GM18870 (cell line): ENCODE measurements around the gene DHCR7.
A peak's percentile ranks its signal among the peaks of the same experiment; 100 is the strongest.

ENCODE experiments used
- ATAC-seq: cut with Tn5 transposase; IDR thresholded peaks from one replicate; pipeline ENCODE4 v1.9.1; 2021; ENCODE audit warnings: moderate library complexity; ENCODE audit not compliant: unreplicated experiment

Gene DHCR7

GRCh38 chr11:71448257-71449171, at the start of gene DHCR7:
Gene DHCR7 (minus strand): TSS chr11:71448393. CDS start chr11:71444952, 3,441 bp downstream.
- ATAC-seq = peak; percentile 44

- no peak for ATAC-seq
These were observed 48.2 kb upstream of the DHCR7 start for GRCh38 chr11:71496421-71496820.

GRCh38 chr11:71495286-71496230, 47.4 kb upstream of the DHCR7 start:
- no peak for ATAC-seq

DNA sequence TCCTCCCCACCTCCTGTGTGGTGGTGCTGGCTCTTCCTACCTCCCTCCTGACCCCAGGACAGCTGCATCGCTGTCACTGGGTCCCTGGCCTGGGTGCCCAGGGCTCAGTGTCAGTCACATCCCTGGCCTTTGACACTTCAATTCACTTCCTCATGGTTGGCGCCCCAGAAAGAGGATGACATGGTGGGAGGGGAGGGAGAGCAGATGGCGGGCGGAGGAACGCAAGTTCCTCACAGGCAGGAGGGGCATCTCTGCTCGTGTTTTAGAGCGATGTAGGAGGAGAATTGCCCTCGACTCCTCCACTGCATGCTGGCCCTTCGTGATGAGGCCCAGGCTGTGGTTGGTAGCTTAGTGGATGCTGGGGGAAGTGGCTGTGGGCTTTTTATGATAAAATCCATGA, 43.7 kb upstream of the DHCR7 start:
- ATAC-seq = no peak

GRCh38 chr11:71491531-71491930, 43.3 kb upstream of the DHCR7 start:
- no peak for ATAC-seq

DNA sequence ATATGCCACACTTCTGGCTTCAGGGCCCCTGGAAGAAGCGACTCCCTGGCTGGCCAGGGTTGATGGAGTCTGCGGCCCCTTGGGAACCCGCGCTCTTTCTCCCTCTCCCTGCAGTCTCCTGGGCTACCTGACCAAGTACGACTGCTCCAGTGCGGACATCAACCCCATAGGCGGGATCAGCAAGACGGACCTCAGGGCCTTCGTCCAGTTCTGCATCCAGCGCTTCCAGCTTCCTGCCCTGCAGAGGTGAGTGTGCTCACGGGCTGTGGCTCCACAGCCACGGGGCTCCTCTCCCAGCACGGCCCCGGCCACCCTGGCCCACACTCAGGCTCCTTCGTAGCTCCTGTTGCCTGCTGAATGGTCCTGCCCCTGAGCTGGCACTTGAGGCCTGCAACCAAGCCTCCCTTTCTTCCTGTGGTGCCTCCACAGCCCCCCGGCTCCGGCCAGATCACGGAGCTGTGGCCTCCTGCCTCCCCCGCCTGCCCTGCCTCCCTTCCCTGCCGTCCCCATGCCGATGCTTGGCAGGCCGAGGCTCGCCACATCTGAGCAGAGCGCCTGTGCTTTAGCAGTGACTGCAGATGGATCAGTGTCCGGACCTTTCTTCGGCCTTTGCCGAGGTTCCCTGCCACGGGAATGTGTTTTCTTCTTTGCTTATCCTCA, 42.7 kb upstream of the DHCR7 start:
- no peak for ATAC-seq

GRCh38 chr11:71490044-71490730, 42.0 kb upstream of the DHCR7 start:
- no peak for ATAC-seq

DNA sequence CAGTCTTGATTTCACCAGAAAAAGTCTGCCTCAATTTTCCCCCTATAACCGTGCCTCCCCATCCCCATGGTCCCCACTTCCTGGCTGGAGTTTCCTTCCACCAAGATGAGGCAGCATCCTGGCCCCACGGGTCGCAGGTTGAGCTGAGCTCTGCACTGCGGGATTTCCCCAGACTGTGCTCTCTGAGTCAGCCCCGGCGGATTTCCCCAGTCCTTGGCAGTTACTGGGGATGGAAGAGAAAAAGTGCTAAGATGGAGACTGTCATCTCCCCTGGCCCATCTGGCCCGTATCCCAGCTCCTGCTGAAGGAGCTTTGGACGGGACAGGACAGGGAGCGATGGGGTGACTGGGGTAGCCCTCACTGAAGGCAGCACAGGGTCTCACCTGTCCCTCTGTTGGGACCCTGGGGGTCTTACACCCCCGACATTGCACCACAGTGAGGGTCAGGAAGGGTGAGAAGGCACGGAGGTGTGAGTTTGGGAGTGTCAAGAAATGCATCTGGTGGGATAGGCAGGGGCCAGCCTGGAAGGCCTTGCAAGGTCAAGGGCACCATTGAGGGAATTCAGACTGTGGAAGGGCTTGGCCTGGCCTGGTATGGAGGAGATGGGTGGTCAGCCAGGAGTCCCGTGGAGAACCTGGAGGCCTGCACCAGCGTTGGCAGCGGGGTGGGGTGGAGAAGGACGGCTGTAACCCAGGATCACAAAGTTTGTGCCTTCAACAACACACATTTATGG, 41.3 kb upstream of the DHCR7 start:
- ATAC-seq = no peak

- ATAC-seq = no peak
These were observed 40.6 kb upstream of the DHCR7 start for GRCh38 chr11:71488681-71489270.

DNA sequence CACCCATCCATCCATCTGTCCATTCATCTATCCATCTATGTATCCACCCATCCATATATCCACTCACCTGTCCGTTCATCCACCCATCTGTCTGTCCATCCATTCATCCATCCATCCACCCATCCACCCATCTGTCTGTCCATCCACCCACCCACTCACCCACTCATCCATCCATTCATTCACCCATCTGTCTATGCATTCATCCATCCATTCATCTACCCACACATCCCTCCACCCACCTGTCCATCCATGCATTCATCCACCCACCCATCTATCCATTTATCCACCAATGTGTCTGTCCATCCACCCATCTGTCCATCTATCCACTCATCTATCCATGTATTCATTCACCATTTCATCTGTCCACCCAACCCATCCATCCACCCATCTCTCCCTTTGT, 38.1 kb upstream of the DHCR7 start:
- no peak for ATAC-seq

DNA sequence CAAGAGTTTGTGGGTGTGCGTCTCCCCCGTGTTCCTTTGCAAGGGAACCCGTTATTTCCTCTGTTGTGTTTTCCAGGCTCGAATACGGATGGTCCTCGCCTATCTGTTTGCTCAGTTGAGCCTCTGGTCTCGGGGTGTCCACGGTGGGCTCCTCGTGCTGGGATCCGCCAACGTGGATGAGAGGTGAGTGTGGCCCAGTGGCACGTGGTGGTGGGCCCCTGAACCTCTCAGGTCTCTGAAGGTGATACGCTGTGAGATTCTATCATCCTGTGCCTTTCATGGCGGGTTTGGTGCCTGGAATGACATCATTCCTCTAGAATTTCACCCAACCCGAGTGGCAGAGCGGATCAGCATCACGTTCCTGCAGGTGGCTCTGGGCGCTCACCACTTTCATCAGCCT, 37.3 kb upstream of the DHCR7 start:
- no peak for ATAC-seq

DNA sequence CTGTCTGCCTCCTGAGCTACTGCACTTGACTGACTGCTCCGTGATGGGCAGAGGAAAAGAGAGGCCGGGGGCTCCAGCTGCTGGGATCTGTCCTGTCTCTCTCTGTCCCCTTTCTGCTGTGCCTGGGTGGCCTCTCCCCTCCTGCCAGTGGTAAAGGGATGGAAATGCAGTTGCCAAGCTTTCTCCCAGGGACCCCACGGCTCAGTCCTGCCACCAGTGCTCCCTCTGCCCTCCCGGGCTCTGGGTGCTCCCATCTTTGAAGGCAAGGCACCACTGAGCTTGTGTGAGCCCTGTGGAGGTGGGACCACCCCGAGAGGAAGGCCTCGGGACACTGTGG, 36.8 kb upstream of the DHCR7 start:
- no peak for ATAC-seq

- no peak for ATAC-seq
These were observed 36.3 kb upstream of the DHCR7 start for GRCh38 chr11:71484248-71485062.

GRCh38 chr11:71483692-71484091, 35.5 kb upstream of the DHCR7 start:
- no peak for ATAC-seq

DNA sequence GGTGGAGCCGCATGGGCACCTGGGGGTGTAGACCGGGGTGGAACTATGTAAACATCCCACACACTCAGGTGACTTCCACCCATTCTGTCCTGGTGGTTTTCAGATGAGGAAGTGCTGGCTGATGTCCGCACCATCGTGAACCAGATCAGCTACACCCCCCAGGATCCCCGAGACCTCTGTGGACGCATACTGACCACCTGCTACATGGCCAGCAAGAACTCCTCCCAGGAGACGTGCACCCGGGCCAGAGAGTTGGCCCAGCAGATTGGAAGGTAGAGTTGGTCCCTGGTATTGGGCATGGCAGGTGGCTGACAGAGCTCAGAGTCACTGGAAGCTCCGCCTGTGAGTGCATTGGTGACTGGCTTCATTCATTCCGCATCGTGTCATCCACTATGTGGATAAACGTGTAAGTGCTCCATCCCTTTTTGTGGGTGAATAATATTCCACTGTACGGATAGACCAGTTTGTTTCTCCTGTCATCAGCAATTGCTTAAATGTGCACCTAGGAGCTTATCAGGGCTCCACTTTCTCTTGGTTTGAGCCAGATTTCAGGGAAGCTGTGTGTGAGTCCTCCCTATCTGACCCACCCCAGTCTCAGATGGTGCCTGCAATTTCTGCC, 34.7 kb upstream of the DHCR7 start:
- ATAC-seq = no peak

- no peak for ATAC-seq
These were observed 34.0 kb upstream of the DHCR7 start for GRCh38 chr11:71482216-71482615.

DNA sequence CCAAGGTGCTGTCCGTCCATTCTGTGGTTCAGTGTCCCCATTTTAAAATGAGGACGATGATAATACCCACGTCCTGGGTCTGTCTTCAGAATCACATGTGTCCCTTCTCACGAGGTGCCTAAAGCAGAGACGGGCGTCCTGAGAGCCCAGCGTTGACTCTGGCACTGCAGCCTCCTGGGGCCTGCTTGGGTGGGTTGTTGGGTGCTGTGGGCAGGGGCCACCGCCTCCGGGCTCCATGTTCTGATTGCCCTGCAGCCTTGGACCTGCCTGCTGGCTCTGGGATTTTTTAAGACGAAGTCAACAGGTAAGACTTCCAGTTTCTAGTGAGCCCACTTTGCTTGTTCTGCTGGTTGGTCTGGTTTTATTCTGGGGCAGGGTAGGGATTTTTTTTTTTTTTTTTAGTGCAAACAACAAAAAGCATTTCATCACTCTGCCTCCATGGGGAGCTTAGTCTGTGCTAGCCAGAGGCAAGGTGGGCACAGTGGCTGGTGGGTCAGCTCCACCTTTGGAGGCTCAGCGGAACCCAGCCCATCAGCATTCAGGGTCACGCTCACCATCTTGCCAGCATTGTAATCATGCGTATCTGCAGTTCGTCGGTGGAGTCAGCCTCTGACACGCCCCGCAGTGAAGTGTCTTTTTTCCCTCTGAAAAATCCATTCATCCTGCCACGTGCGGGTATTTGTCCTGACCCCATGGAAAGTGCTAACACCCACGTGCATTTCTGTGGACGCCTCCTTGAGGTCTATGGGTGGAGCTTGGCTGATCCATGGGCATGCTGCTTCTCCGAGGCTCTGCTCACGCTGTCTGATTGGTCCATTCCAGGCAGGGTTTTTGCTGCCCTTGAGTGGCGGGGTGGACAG, 33.1 kb upstream of the DHCR7 start:
- ATAC-seq = no peak

DNA sequence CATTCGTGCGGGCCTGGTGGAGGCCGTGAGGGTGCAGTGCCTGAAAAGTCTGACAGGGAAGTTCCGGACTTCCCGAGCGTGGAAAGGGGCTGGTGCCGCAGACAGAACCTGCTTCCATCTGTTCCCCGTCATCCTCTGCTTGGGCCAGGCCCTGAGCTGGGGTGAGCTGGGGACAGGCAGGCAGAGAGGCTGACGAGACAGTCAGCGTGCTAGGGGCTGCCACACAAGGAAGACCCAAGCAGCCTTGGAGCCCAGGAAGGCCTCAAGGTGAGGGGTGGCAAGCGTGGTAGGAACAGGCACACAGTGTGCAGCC, 30.3 kb upstream of the DHCR7 start:
- no peak for ATAC-seq
